PC-3 (cell line): ENCODE results near the gene ASXL2. TPM values are rescaled to one million over a fixed set of nuclear protein-coding genes. Genes with fewer than 3 reads are reported as not detected.

ENCODE experiments used
- ATAC-seq: fragments of 200-7000 bp; cut with Tn5 transposase; 2 replicates; pipeline ENCODE4 v1.9.1; 2020; ENCODE audit warnings: mild to moderate bottlenecking, moderate library complexity
- BruUV-seq: library from RNA; stranded (reverse); fragments of 400-500 nt; replicated peaks from 2 replicates; lab custom pipeline; 2021; lab: Mats Ljungman, UMichigan
- CTCF ChIA-PET: fragments of 300-600 bp; sonication (Branson Sonifier 250); formaldehyde crosslinking; loops from one replicate; lab custom pipeline; 2022; ENCODE audit warnings: antibody characterized with exemption; lab: Charles Lee
- POLR2A ChIA-PET: fragments of 300-600 bp; sonication (Branson Sonifier 250); formaldehyde crosslinking; loops from one replicate; lab custom pipeline; 2022; ENCODE audit warnings: antibody characterized with exemption; ENCODE audit not compliant: unreplicated experiment; lab: Charles Lee
- DNase-seq: peaks from one replicate; pipeline ENCODE4 v3.0.0-alpha.2; 2015
- H2AFZ ChIP-seq: fragments of 300-600 bp; sonication (generic); 2 replicates; pipeline ENCODE4 v1.6.0; 2016; ENCODE audit warnings: antibody characterized with exemption, low read length
- H3F3A ChIP-seq: fragments of 300-600 bp; sonication (generic); one replicate; pipeline ENCODE4 v1.6.0; 2017; ENCODE audit warnings: antibody characterized with exemption, low read length, control low read depth, mild to moderate bottlenecking; ENCODE audit not compliant: unreplicated experiment
- H3K27ac ChIP-seq: fragments of 300-600 bp; sonication (generic); 2 replicates; pipeline ENCODE4 v1.5.1; 2016; ENCODE audit warnings: mild to moderate bottlenecking, low read length
- H3K27me3 ChIP-seq: fragments of 300-600 bp; sonication (generic); 2 replicates; pipeline ENCODE4 v1.6.1; 2016; ENCODE audit warnings: low read length, mixed read lengths
- H3K36me3 ChIP-seq: fragments of 300-600 bp; sonication (generic); 2 replicates; pipeline ENCODE4 v1.6.1; 2016; ENCODE audit warnings: low read depth, mixed run types, low read length, mixed read lengths
- H3K4me1 ChIP-seq: fragments of 300-600 bp; sonication (generic); 2 replicates; pipeline ENCODE4 v1.5.1; 2016; ENCODE audit warnings: low read length; ENCODE audit not compliant: insufficient read depth
- H3K4me2 ChIP-seq: fragments of 300-600 bp; sonication (generic); 2 replicates; pipeline ENCODE4 v1.6.0; 2016; ENCODE audit warnings: low read length
- H3K4me3 ChIP-seq: fragments of 300-600 bp; sonication (generic); 2 replicates; pipeline ENCODE4 v1.5.1; 2016; ENCODE audit warnings: mild to moderate bottlenecking, low read length, mixed read lengths
- H3K79me2 ChIP-seq: fragments of 300-600 bp; sonication (generic); 2 replicates; pipeline ENCODE4 v1.6.1; 2017; ENCODE audit warnings: low read length, mixed read lengths
- H3K9ac ChIP-seq: fragments of 300-600 bp; sonication (generic); 2 replicates; pipeline ENCODE4 v1.6.0; 2016; ENCODE audit warnings: mild to moderate bottlenecking, low read length
- H3K9me2 ChIP-seq: fragments of 300-600 bp; sonication (generic); replicated peaks from 2 replicates; pipeline ENCODE4 v1.6.1; 2016; ENCODE audit warnings: mixed run types, low read length, mixed read lengths
- H3K9me3 ChIP-seq: fragments of 300-600 bp; sonication (generic); 2 replicates; pipeline ENCODE4 v1.6.1; 2016; ENCODE audit warnings: low read length, mixed read lengths
- H4K20me1 ChIP-seq: fragments of 300-600 bp; sonication (generic); 2 replicates; pipeline ENCODE4 v1.6.1; 2016; ENCODE audit warnings: low read length, mixed read lengths
- EZH2 ChIP-seq: fragments of 300-600 bp; sonication (generic); IDR thresholded peaks from one replicate; pipeline ENCODE4 v1.6.1; 2017; ENCODE audit warnings: antibody characterized with exemption, mild to moderate bottlenecking, low read length; ENCODE audit not compliant: unreplicated experiment
- EZH2phosphoT487 ChIP-seq: fragments of 300-600 bp; sonication (generic); IDR thresholded peaks from 2 replicates; pipeline ENCODE4 v1.6.1; 2018; ENCODE audit warnings: mild to moderate bottlenecking, antibody characterized with exemption, low read length, borderline replicate concordance
- intact Hi-C: fragments of 100-400 bp; cut with micrococcal nuclease; formaldehyde crosslinking; loops from 2 replicates; pipeline ENCODE4 v1.9.0; 2023
- total RNA-seq: library from RNA; depleted of rRNA; stranded (reverse); fragments of >200 nt; gene quantifications from 2 replicates; pipeline ENCODE4 v1.2.3, GENCODE V29; 2014; rRNA removed
- TF ChIP-seq, protein P1 (sequence below): fragments of 300-600 bp; sonication (generic); conservative IDR thresholded peaks from 2 replicates; pipeline ENCODE4 v1.5.1; 2017; ENCODE audit warnings: antibody characterized with exemption, low read depth, mild to moderate bottlenecking, low read length

ASXL2 gene
- total RNA-seq, 1 experiment from 2014 or later, result 11.5 TPM

DNA sequence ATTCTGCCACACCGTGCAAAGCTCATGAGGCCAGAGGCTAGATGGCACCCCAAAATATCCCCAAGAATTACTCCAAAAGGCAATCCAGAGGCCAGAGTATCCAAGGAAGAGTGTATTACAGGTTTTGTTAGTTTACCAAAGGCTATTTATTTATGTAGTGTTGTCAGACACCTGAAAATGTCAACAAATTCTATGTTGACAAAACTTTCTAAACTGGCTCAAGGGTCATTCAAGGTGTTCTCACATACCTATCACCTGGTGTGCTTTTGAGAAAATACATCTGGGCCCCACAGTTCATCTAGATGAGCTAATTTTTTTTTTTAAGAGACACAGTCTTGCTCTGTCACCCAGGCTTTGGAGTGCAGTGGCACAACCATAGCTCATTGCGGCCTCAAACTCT is 192.5 kb downstream of the ASXL2 start:
- POLR2A ChIA-PET, result interaction anchor here (0.5 kb wide), 1 partner anchor 256 kb away, joined by 9 read pairs; no protein-coding TSS in a partner anchor
- Histone ChIP-seq H2AFZ (no peak overlapping the region), H3K4me1 (peaks cover 7% of the 10 kb centered on the region), H3K79me2 (no peaks in the 10 kb centered on the region), H3K4me3 (no peak overlapping the region), H3K9me3 (no peaks in the 10 kb centered on the region), H4K20me1 (no peaks in the 10 kb centered on the region), H3K4me2 (no peak overlapping the region), H3K27me3 (no peaks in the 10 kb centered on the region), H3F3A (no peaks in the 10 kb centered on the region), H3K9ac (no peak overlapping the region), H3K9me2 (no peaks in the 10 kb centered on the region), H3K36me3 (no peaks in the 10 kb centered on the region), H3K27ac (no peak overlapping the region)
- ATAC-seq (no peak), DNase-seq (no peak)
- intact Hi-C loops, result no loop called here
- CTCF ChIA-PET, result no interaction called here
- BruUV-seq, result no TSS peak
- TF ChIP-seq, protein P1, sequence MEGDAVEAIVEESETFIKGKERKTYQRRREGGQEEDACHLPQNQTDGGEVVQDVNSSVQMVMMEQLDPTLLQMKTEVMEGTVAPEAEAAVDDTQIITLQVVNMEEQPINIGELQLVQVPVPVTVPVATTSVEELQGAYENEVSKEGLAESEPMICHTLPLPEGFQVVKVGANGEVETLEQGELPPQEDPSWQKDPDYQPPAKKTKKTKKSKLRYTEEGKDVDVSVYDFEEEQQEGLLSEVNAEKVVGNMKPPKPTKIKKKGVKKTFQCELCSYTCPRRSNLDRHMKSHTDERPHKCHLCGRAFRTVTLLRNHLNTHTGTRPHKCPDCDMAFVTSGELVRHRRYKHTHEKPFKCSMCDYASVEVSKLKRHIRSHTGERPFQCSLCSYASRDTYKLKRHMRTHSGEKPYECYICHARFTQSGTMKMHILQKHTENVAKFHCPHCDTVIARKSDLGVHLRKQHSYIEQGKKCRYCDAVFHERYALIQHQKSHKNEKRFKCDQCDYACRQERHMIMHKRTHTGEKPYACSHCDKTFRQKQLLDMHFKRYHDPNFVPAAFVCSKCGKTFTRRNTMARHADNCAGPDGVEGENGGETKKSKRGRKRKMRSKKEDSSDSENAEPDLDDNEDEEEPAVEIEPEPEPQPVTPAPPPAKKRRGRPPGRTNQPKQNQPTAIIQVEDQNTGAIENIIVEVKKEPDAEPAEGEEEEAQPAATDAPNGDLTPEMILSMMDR, result no peak

DNA sequence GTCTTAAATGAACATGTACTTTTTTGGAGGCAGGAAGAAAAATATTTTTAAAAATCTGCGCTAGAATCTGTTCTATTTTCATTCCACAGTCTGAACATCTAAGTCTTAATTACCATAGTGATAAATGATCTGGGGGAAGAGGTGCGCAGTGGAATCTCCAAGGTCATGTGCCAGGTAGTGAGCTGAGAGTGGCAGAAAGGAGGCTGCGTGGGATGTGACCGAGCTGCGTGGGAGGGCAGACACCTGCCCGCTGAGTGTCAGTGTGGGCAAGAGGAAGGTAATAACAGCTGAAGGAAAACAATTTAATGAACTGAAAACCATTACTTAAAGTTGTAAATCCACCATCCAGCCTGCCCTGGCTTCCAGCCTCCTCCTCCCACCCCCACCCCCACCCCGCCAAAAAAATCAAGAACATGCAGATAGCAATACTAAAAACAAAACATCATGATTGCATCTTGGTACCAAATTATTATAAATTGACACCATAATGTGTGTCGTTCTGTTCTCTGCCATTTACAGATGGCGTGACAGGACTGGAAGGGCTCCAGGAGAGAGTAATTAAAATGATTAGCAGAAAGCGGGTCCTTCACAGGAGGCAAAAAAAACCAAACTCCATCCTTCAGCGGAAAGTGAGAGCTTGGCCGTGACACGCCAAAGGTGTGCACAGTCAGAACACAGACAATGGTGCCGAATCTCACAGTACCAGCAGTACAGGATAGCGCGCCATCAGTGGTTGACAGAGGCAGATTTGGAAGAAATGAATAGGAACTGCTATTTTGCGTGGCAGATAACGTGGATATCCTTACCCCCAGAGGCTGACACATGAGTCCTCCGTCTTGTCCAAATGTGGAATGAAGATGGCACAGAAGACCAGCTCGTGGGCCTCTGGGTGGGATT is 193.5 kb downstream of the ASXL2 start:
- TF ChIP-seq, protein P1, result no peak
- TF ChIP-seq EZH2phosphoT487, result no peak
- no peak for TF ChIP-seq EZH2
- DNase-seq, result no peak
- Histone ChIP-seq H3F3A (no peaks in the 10 kb centered on the region), H3K9me2 (no peaks in the 10 kb centered on the region), H3K4me2 (no peak overlapping the region), H2AFZ (no peak overlapping the region), H3K4me1 (peaks cover 7% of the 10 kb centered on the region), H3K4me3 (no peak overlapping the region), H3K9ac (no peak overlapping the region), H3K27me3 (no peaks in the 10 kb centered on the region), H3K9me3 (no peaks in the 10 kb centered on the region), H3K79me2 (no peaks in the 10 kb centered on the region), H3K27ac (no peak overlapping the region), H4K20me1 (no peaks in the 10 kb centered on the region), H3K36me3 (no peaks in the 10 kb centered on the region)
- no TSS peak for BruUV-seq
- ChIA-PET POLR2A (interaction anchor here (0.5 kb wide), 1 partner anchor 257 kb away, joined by 9 read pairs; no protein-coding TSS in a partner anchor), CTCF (no interaction called here)
- intact Hi-C loops, result no loop called here
- no peak for ATAC-seq

Other genes starting within 250 kb of the ASXL2 start
- 23.1 and 23.6 TPM in 2 replicates for gene DTNB, start 204.9 kb downstream of the ASXL2 start, total RNA-seq
- 12.8 and 20.1 TPM in 2 replicates for gene KIF3C, start 104.0 kb upstream of the ASXL2 start, total RNA-seq
- 138 and 149 TPM in 2 replicates for gene RAB10, start 155.6 kb upstream of the ASXL2 start, total RNA-seq